Cardiac muscle cell (in vitro differentiated cells and primary cell): ENCODE measurements around the gene MXD4. TPM values are rescaled to one million over a fixed set of nuclear protein-coding genes. Genes with fewer than 3 reads are reported as not detected.

Experiments used
- DNase-seq, 2 donors: peaks; one replicate each; pipeline versions ENCODE4 v3.0.0 to v3.0.0-alpha.2; 2010 to 2017; ENCODE audit warnings: low read depth in 1 of 2, low spot score in 1 of 2
- H3K27ac ChIP-seq: fragments of 200-600 bp; sonication (generic); 2 replicates; pipeline ENCODE4 v1.5.1; 2016
- H3K27me3 ChIP-seq: fragments of 200-600 bp; sonication (generic); 2 replicates; pipeline ENCODE4 v1.6.0; 2016; ENCODE audit warnings: control low read depth
- H3K36me3 ChIP-seq: fragments of 200-600 bp; sonication (generic); 2 replicates; pipeline ENCODE4 v1.5.1; 2016; ENCODE audit warnings: control low read depth
- H3K4me1 ChIP-seq: fragments of 200-600 bp; sonication (generic); 2 replicates; pipeline ENCODE4 v1.8.1; 2017; ENCODE audit warnings: low read depth, mild to moderate bottlenecking, mixed run types
- H3K4me3 ChIP-seq: fragments of 200-600 bp; sonication (generic); 2 replicates; pipeline ENCODE4 v1.5.1; 2016; ENCODE audit warnings: mild to moderate bottlenecking
- H3K9me3 ChIP-seq: fragments of 200-600 bp; sonication (generic); 2 replicates; pipeline ENCODE4 v1.5.1; 2017; ENCODE audit warnings: low read depth, mild to moderate bottlenecking, control low read depth
- CTCF ChIP-seq: IDR thresholded peaks from 2 replicates; pipeline ENCODE4 v1.5.1; 2012; ENCODE audit warnings: low read depth, mild to moderate bottlenecking, low read length
- polyA plus RNA-seq: library from polyadenylated mRNA; unstranded; fragments of >200 nt; fragmentation: Nextera tagmentation; extraction: Ambion mirVana; gene quantifications from 2 replicates; pipeline ENCODE4 v1.2.1, GENCODE V29; 2016
- total RNA-seq: library from RNA; depleted of rRNA; stranded (reverse); fragments of >200 nt; gene quantifications from 2 replicates; pipeline ENCODE4 v1.2.3, GENCODE V29; 2016

MXD4 gene
- total and polyA plus RNA-seq, 2 experiments from 2014 or later, result 45.5 to 64.0 TPM

- DNase-seq, result no peak
- no peak for TF ChIP-seq CTCF
These were observed 9.5 kb upstream of the MXD4 start for GRCh38 chr4:2271279-2272025.

GRCh38 chr4:2270341-2271165 is 8.6 kb upstream of the MXD4 start:
- Histone ChIP-seq H3K9me3 (no peaks in the 10 kb centered on the region), H3K27ac (no peak overlapping the region), H3K36me3 (no peaks in the 10 kb centered on the region), H3K4me3 (no peak overlapping the region), H3K27me3 (no peaks in the 10 kb centered on the region), H3K4me1 (peaks cover 11% of the 10 kb centered on the region)
- DNase-seq, result no peak
- no peak for TF ChIP-seq CTCF

More at GRCh38 chr4:2271279-2272025, 9.5 kb upstream of the MXD4 start:
- H3K4me1 ChIP-seq, result peaks cover 11% of the 10 kb centered on the region
- H3K27ac ChIP-seq, result no peak overlapping the region
- no peak overlapping the region for H3K4me3 ChIP-seq
- no peaks in the 10 kb centered on the region for H3K27me3 ChIP-seq
- H3K36me3 ChIP-seq, result no peaks in the 10 kb centered on the region
- no peaks in the 10 kb centered on the region for H3K9me3 ChIP-seq

- no peak for DNase-seq
- Histone ChIP-seq H3K4me3 (no peak overlapping the region), H3K9me3 (no peaks in the 10 kb centered on the region), H3K27ac (no peak overlapping the region), H3K36me3 (no peaks in the 10 kb centered on the region), H3K4me1 (peaks cover 11% of the 10 kb centered on the region), H3K27me3 (no peaks in the 10 kb centered on the region)
- TF ChIP-seq CTCF, result no peak
These were observed 7.8 kb upstream of the MXD4 start for GRCh38 chr4:2269618-2270163.

DNA sequence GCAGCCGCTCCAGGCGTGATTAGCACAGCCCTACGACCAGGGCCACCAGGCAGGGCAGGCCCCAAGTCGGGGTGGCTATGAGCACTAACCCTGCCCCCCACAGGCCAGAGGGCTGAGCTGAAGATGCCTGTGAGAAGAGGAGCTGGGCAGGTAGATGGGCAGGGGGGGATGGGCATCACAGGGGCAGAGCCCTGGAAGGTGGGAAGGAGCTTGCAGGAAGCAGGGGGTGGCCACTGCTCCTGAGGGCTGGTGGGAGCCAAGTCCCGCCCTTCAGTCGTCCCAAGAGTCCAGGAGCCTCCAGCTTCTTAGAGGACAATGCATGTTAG is 7.3 kb upstream of the MXD4 start:
- no peak overlapping the region for H3K4me3 ChIP-seq
- H3K9me3 ChIP-seq, result no peaks in the 10 kb centered on the region
- no peaks in the 10 kb centered on the region for H3K27me3 ChIP-seq
- TF ChIP-seq CTCF, result no peak
- DNase-seq, result no peak
- H3K4me1 ChIP-seq, result peaks cover 11% of the 10 kb centered on the region
- no peaks in the 10 kb centered on the region for H3K36me3 ChIP-seq
- no peak overlapping the region for H3K27ac ChIP-seq

GRCh38 chr4:2268357-2269205 is 6.7 kb upstream of the MXD4 start:
- no peak overlapping the region for H3K4me3 ChIP-seq
- no peaks in the 10 kb centered on the region for H3K27me3 ChIP-seq
- TF ChIP-seq CTCF, result no peak
- no peaks in the 10 kb centered on the region for H3K9me3 ChIP-seq
- no peak for DNase-seq
- H3K27ac ChIP-seq, result no peak overlapping the region
- no peaks in the 10 kb centered on the region for H3K36me3 ChIP-seq
- peaks cover 11% of the 10 kb centered on the region for H3K4me1 ChIP-seq
